GM23338 (cell line): Measurements from ENCODE around the gene DSCAML1. TPM values are rescaled to one million over a fixed set of nuclear protein-coding genes. Genes with fewer than 3 reads are reported as not detected.

ENCODE experiments used
- ATAC-seq: fragments of 200-7000 bp; cut with Tn5 transposase; 3 replicates; pipeline ENCODE4 v1.9.1; 2020
- DNase-seq: peaks from one replicate; pipeline ENCODE4 v3.0.0-alpha.2; 2015; ENCODE audit warnings: low spot score
- H2AFZ ChIP-seq: fragments of 200-600 bp; sonication (generic); 2 replicates; pipeline ENCODE4 v1.8.0; 2016; ENCODE audit warnings: antibody characterized with exemption, mild to moderate bottlenecking, moderate library complexity
- H3F3A ChIP-seq: fragments of 200-600 bp; sonication (generic); replicated peaks from 2 replicates; pipeline ENCODE4 v1.8.0; 2017; ENCODE audit warnings: antibody characterized with exemption, mixed run types, low read depth
- H3K27ac ChIP-seq: fragments of 200-600 bp; sonication (generic); 2 replicates; pipeline ENCODE4 v1.6.1; 2016; ENCODE audit warnings: low read depth
- H3K27me3 ChIP-seq: fragments of 200-600 bp; sonication (generic); 2 replicates; pipeline ENCODE4 v1.8.0; 2016; ENCODE audit warnings: mild to moderate bottlenecking, mixed run types, moderate library complexity; ENCODE audit not compliant: insufficient read depth
- H3K36me3 ChIP-seq: fragments of 200-600 bp; sonication (generic); 2 replicates; pipeline ENCODE4 v1.8.0; 2016; ENCODE audit warnings: mild to moderate bottlenecking; ENCODE audit not compliant: insufficient read depth
- H3K4me1 ChIP-seq: fragments of 200-600 bp; sonication (generic); 2 replicates; pipeline ENCODE4 v1.8.0; 2016; ENCODE audit warnings: mild to moderate bottlenecking, moderate library complexity; ENCODE audit not compliant: insufficient read depth
- H3K4me2 ChIP-seq: fragments of 200-600 bp; sonication (generic); 2 replicates; pipeline ENCODE4 v1.7.1; 2017; ENCODE audit warnings: mixed run types
- H3K4me3 ChIP-seq: fragments of 200-600 bp; sonication (generic); 2 replicates; pipeline ENCODE4 v1.6.1; 2016; ENCODE audit warnings: mixed run types
- H3K79me2 ChIP-seq: fragments of 200-600 bp; sonication (generic); replicated peaks from 2 replicates; pipeline ENCODE4 v1.8.0; 2017; ENCODE audit warnings: mild to moderate bottlenecking; ENCODE audit not compliant: insufficient read depth
- H3K9me2 ChIP-seq: fragments of 200-600 bp; sonication (generic); 2 replicates; pipeline ENCODE4 v1.8.0; 2017; ENCODE audit not compliant: insufficient read depth
- H4K20me1 ChIP-seq: fragments of 200-600 bp; sonication (generic); replicated peaks from 2 replicates; pipeline ENCODE4 v1.8.0; 2017; ENCODE audit warnings: mild to moderate bottlenecking; ENCODE audit not compliant: insufficient read depth
- H3K27ac Mint-ChIP-seq: 2 replicates; pipeline ENCODE4 v1.8.0; 2020; ENCODE audit warnings: inconsistent platforms, mild to moderate bottlenecking, moderate library complexity, mixed read lengths
- H3K27me3 Mint-ChIP-seq: 3 replicates; pipeline ENCODE4 v1.8.0; 2022; ENCODE audit warnings: low read depth, mild to moderate bottlenecking, moderate library complexity, mixed read lengths, inconsistent platforms; ENCODE audit not compliant: insufficient read depth, poor library complexity
- H3K36me3 Mint-ChIP-seq: 3 replicates; pipeline ENCODE4 v1.8.0; 2021; ENCODE audit warnings: low read depth, mild to moderate bottlenecking, inconsistent platforms, moderate library complexity, mixed read lengths
- H3K4me1 Mint-ChIP-seq: 3 replicates; pipeline ENCODE4 v1.8.0; 2020; ENCODE audit warnings: mild to moderate bottlenecking, inconsistent platforms, mixed read lengths
- H3K4me3 Mint-ChIP-seq: 3 replicates; pipeline ENCODE4 v1.8.0; 2021; ENCODE audit warnings: moderate library complexity, mild to moderate bottlenecking, inconsistent platforms, mixed read lengths
- H3K9me3 Mint-ChIP-seq: 3 replicates; pipeline ENCODE4 v1.8.0; 2020; ENCODE audit warnings: moderate library complexity, mild to moderate bottlenecking, inconsistent platforms, mixed read lengths
- CTCF ChIP-seq, 2 experiments: fragments of 200-600 bp in 1 of 2; sonication (generic) in 1 of 2; conservative IDR thresholded peaks; 2 replicates each; pipeline versions ENCODE4 v1.5.1 to v1.6.1; 2016 to 2017; ENCODE audit warnings: antibody characterized with exemption in 2 of 2, low read depth in 2 of 2, mild to moderate bottlenecking in 2 of 2, moderate library complexity in 1 of 2
- ETS1 ChIP-seq: IDR thresholded peaks from 2 replicates; pipeline ENCODE4 v1.6.1; 2016; ENCODE audit warnings: antibody characterized with exemption
- EZH2 ChIP-seq: fragments of 200-600 bp; sonication (generic); IDR thresholded peaks from one replicate; pipeline ENCODE4 v1.8.0; 2017; ENCODE audit warnings: antibody characterized with exemption, mild to moderate bottlenecking, low read depth; ENCODE audit not compliant: unreplicated experiment
- EZH2phosphoT487 ChIP-seq: fragments of 200-600 bp; sonication (generic); IDR thresholded peaks from one replicate; pipeline ENCODE4 v1.8.1; 2018; ENCODE audit warnings: antibody characterized with exemption; ENCODE audit not compliant: unreplicated experiment
- JUNB ChIP-seq: IDR thresholded peaks from one replicate; pipeline ENCODE4 v1.6.1; 2016; ENCODE audit warnings: antibody characterized with exemption; ENCODE audit not compliant: unreplicated experiment
- NANOG ChIP-seq: IDR thresholded peaks from 2 replicates; pipeline ENCODE4 v1.6.1; 2016; ENCODE audit warnings: antibody characterized with exemption, borderline replicate concordance
- POLR2AphosphoS5 ChIP-seq: IDR thresholded peaks from 2 replicates; pipeline ENCODE4 v1.6.1; 2016; ENCODE audit warnings: antibody characterized with exemption, low read depth
- REST ChIP-seq: IDR thresholded peaks from one replicate; pipeline ENCODE4 v1.6.1; 2018; ENCODE audit warnings: antibody characterized with exemption; ENCODE audit not compliant: unreplicated experiment
- STAT1 ChIP-seq: IDR thresholded peaks from one replicate; pipeline ENCODE4 v1.6.1; 2016; ENCODE audit warnings: antibody characterized with exemption; ENCODE audit not compliant: unreplicated experiment
- ZNF114 ChIP-seq: fragments of 250-450 bp; sonication (Bioruptor Pico); IDR thresholded peaks from 2 replicates; pipeline ENCODE4 v1.5.0; 2020; ENCODE audit warnings: mild to moderate bottlenecking, moderate library complexity
- ZNF331 ChIP-seq: fragments of 250-450 bp; sonication (Bioruptor Pico); IDR thresholded peaks from 2 replicates; pipeline ENCODE4 v1.5.0; 2020; ENCODE audit warnings: low read depth, mild to moderate bottlenecking, moderate library complexity
- ZNF462 ChIP-seq: fragments of 250-450 bp; sonication (Bioruptor Pico); IDR thresholded peaks from 2 replicates; pipeline ENCODE4 v1.5.0; 2020; ENCODE audit warnings: mild to moderate bottlenecking, moderate library complexity
- polyA plus RNA-seq: library from polyadenylated mRNA; unstranded; fragments of >200 nt; fragmentation: Nextera tagmentation; extraction: Ambion mirVana; gene quantifications from 2 replicates; pipeline ENCODE4 v1.2.1, GENCODE V29; 2016
- total RNA-seq: library from RNA; depleted of rRNA; stranded (reverse); fragments of >200 nt; shearing (Covaris generic); gene quantifications from 2 replicates; pipeline ENCODE4 v1.2.3, GENCODE V29; 2014

DSCAML1 gene
- total and polyA plus RNA-seq, 2 experiments from 2014 or later: 0.17 TPM; not detected in 1

- TF ChIP-seq ZNF462 (CRISPR knock-in tag): no peak
- TF ChIP-seq ZNF114: no peak
- no peak for TF ChIP-seq ZNF331 (CRISPR knock-in tag)
These were observed 239.7 kb downstream of the DSCAML1 start (continued) for GRCh38 chr11:117557361-117557760.

GRCh38 chr11:117554601-117555333, 242.2 kb downstream of the DSCAML1 start:
- no peak overlapping the region for H3K4me2 ChIP-seq
- no peaks in the 10 kb centered on the region for H3K79me2 ChIP-seq
- H2AFZ ChIP-seq: no peak overlapping the region
- H3K9me2 ChIP-seq: no peaks in the 10 kb centered on the region
- H3F3A ChIP-seq: no peaks in the 10 kb centered on the region
- Mint-ChIP-seq H3K4me1 (peaks cover 19% of the 10 kb centered on the region), H3K4me3 (no peak overlapping the region), H3K27me3 (peaks cover 13% of the 10 kb centered on the region), H3K27ac (no peak overlapping the region), H3K36me3 (no peaks in the 10 kb centered on the region), H3K9me3 (no peaks in the 10 kb centered on the region)
- no peak overlapping the region for H3K4me3 ChIP-seq
- no peaks in the 10 kb centered on the region for H3K36me3 ChIP-seq
- no peak for TF ChIP-seq ETS1
- no peak for TF ChIP-seq POLR2AphosphoS5
- TF ChIP-seq EZH2: no peak
- no peak for TF ChIP-seq CTCF (conservative IDR thresholded peaks at IDR 0.05; ENCODE audit: low read depth in 2 of 2)
- TF ChIP-seq STAT1: no peak
- no peak for TF ChIP-seq JUNB
- no peak for TF ChIP-seq REST
- TF ChIP-seq NANOG: no peak
- no peak for TF ChIP-seq ZNF331 (CRISPR knock-in tag)
- no peak for TF ChIP-seq EZH2phosphoT487
- no peaks in the 10 kb centered on the region for H4K20me1 ChIP-seq
- ATAC-seq: no peak
- H3K27ac ChIP-seq: no peak overlapping the region
- peaks cover 3% of the 10 kb centered on the region; the same call in 1 of the 2 replicates for H3K4me1 ChIP-seq
- no peak for DNase-seq
- no peaks in the 10 kb centered on the region for H3K27me3 ChIP-seq
